ENCODE data around the gene UQCRHL.

GRCh38 chr1:15810073-15810472 lies 2.6 kb upstream of the UQCRHL start:
- TF ChIP-seq CTCF (IDR thresholded peaks at IDR 0.05) (no peak), POLR2A (IDR thresholded peaks at IDR 0.05) (no peak)
